KBM-7 (cell line): ENCODE measurements around the gene ZAP70.
A peak's percentile ranks its signal among the peaks of the same experiment; 100 is the strongest.
"Not testable (repeated sequence)": the region's sequence is repeated elsewhere in the genome, so short reads cannot be mapped to it uniquely, and the experiment has no call there.

Experiments
- DNase-seq: peaks from one replicate; pipeline ENCODE4 v3.0.0-alpha.2; 2015
- in situ Hi-C: fragments of 300-500 bp; cut with MboI; formaldehyde crosslinking; loops from 2 replicates; pipeline ENCODE4 v1.14.3; 2020; ENCODE audit warnings: low sequenced_read_pairs, low pct_unique_long_range_greater_than_20kb, mixed read lengths

ZAP70 gene

GRCh38 chr2:97697252-97698235 is 15.8 kb upstream of the ZAP70 start:
- DNase-seq = peak; percentile 88
- in situ Hi-C loops = no loop called here

GRCh38 chr2:97698530-97698929 is 14.8 kb upstream of the ZAP70 start:
- DNase-seq = no peak
- in situ Hi-C loops = no loop called here

GRCh38 chr2:97699765-97700444 is 13.5 kb upstream of the ZAP70 start:
- peak; percentile 87 for DNase-seq
- in situ Hi-C loops = no loop called here

GRCh38 chr2:97701186-97701585 is 12.2 kb upstream of the ZAP70 start:
- no peak for DNase-seq
- in situ Hi-C loops = no loop called here

GRCh38 chr2:97701851-97702465 is 11.4 kb upstream of the ZAP70 start:
- no peak for DNase-seq

GRCh38 chr2:97702731-97703470 is 10.5 kb upstream of the ZAP70 start:
- in situ Hi-C loops = no loop called here
- DNase-seq = no peak

More at GRCh38 chr2:97701851-97702465, 11.4 kb upstream of the ZAP70 start:
- in situ Hi-C loops = no loop called here

- in situ Hi-C loops = no loop called here
- DNase-seq = no peak
Observed at GRCh38 chr2:97703741-97704140, 9.6 kb upstream of the ZAP70 start.

- no peak for DNase-seq
- in situ Hi-C loops = no loop called here
Observed at GRCh38 chr2:97704989-97705388, 8.4 kb upstream of the ZAP70 start.

- no peak for DNase-seq
- in situ Hi-C loops = no loop called here
Observed at GRCh38 chr2:97706112-97706511, 7.3 kb upstream of the ZAP70 start.

- in situ Hi-C loops = no loop called here
- no peak for DNase-seq
Observed at GRCh38 chr2:97706708-97707345, 6.5 kb upstream of the ZAP70 start.

GRCh38 chr2:97707362-97708047 is 5.9 kb upstream of the ZAP70 start:
- DNase-seq = no peak
- in situ Hi-C loops = no loop called here

GRCh38 chr2:97708048-97708380 is 5.4 kb upstream of the ZAP70 start:
- DNase-seq = no peak
- in situ Hi-C loops = no loop called here

- in situ Hi-C loops = no loop called here
- no peak for DNase-seq
Observed at GRCh38 chr2:97708608-97709007, 4.8 kb upstream of the ZAP70 start.

GRCh38 chr2:97711394-97711711 is 2.0 kb upstream of the ZAP70 start:
- in situ Hi-C loops = no loop called here

GRCh38 chr2:97712175-97712574 is 1.2 kb upstream of the ZAP70 start:
- in situ Hi-C loops, DNase-seq: not testable (repeated sequence)

More at GRCh38 chr2:97711394-97711711, 2.0 kb upstream of the ZAP70 start:
- DNase-seq = no peak

- no peak for DNase-seq
- in situ Hi-C loops = no loop called here
Observed at GRCh38 chr2:97712693-97713295, 582 bp upstream of the ZAP70 start.

GRCh38 chr2:97714084-97714949 is 941 bp downstream of the ZAP70 start:
- DNase-seq = no peak
- in situ Hi-C loops = no loop called here
